H1 (cell line): ENCODE measurements around the gene CGAS. TPM values are rescaled to one million over a fixed set of nuclear protein-coding genes. Genes with fewer than 3 reads are reported as not detected.
"Not testable (repeated sequence)": the region's sequence is repeated elsewhere in the genome, so short reads cannot be mapped to it uniquely, and the experiment has no call there.

ENCODE experiments used
- CTCF ChIA-PET: fragments of 300-600 bp; sonication (Branson Sonifier 250); formaldehyde crosslinking; loops from one replicate; lab custom pipeline; 2021; ENCODE audit not compliant: partially characterized antibody; lab: Charles Lee
- POLR2A ChIA-PET: fragments of 300-600 bp; sonication (Branson Sonifier 250); formaldehyde crosslinking; loops from one replicate; lab custom pipeline; 2021; ENCODE audit warnings: inconsistent platforms; ENCODE audit not compliant: partially characterized antibody; lab: Charles Lee
- DNase-seq, 2 experiments: peaks; one replicate each; pipeline versions ENCODE4 v3.0.0 to v3.0.0-alpha.2; 2010 to 2022; ENCODE audit warnings: low spot score in 2 of 2, low read depth in 1 of 2, mixed read lengths in 1 of 2
- FAIRE-seq: peaks from 2 replicates; lab custom pipeline; 2011; peaks lifted over from hg19 to GRCh38; lab: Jason Lieb, UNC
- H2AFZ ChIP-seq: 2 replicates; pipeline ENCODE4 v1.8.1; 2012; ENCODE audit warnings: low read length, inconsistent platforms
- H2AK5ac ChIP-seq: 2 replicates; pipeline ENCODE4 v1.6.1; 2013; ENCODE audit warnings: low read depth, low read length
- H2BK120ac ChIP-seq: replicated peaks from 2 replicates; pipeline ENCODE3; 2013; ENCODE audit warnings: low read depth, low read length, inconsistent platforms
- H2BK12ac ChIP-seq: 2 replicates; pipeline ENCODE4 v1.6.1; 2013; ENCODE audit warnings: low read depth, low read length
- H2BK15ac ChIP-seq: 2 replicates; pipeline ENCODE4 v1.6.1; 2013; ENCODE audit warnings: low read length
- H2BK20ac ChIP-seq: 2 replicates; pipeline ENCODE4 v1.6.1; 2013; ENCODE audit warnings: low read length
- H2BK5ac ChIP-seq: 2 replicates; pipeline ENCODE4 v1.6.1; 2013; ENCODE audit warnings: low read depth, low read length
- H3K14ac ChIP-seq: 2 replicates; pipeline ENCODE4 v1.6.1; 2013; ENCODE audit warnings: inconsistent platforms; ENCODE audit not compliant: insufficient read length
- H3K18ac ChIP-seq: 2 replicates; pipeline ENCODE4 v1.6.1; 2013; ENCODE audit warnings: low read length; ENCODE audit errors: extremely low read depth
- H3K23ac ChIP-seq: 2 replicates; pipeline ENCODE4 v1.6.1; 2013; ENCODE audit warnings: inconsistent platforms; ENCODE audit not compliant: insufficient read length
- H3K23me2 ChIP-seq: 2 replicates; pipeline ENCODE4 v1.6.1; 2013; ENCODE audit warnings: low read depth, low read length
- H3K27ac ChIP-seq: 2 replicates; pipeline ENCODE4 v1.6.1; 2011; ENCODE audit warnings: low read depth, low read length, inconsistent platforms
- H3K27me3 ChIP-seq, 4 experiments: replicated peaks in 1 of 4; 1 replicate in 1 of 4; 2 replicates in 3 of 4; pipeline versions ENCODE4 v1.6.1 to v1.8.1; 2011 to 2013; ENCODE audit warnings: low read length in 3 of 4, mild to moderate bottlenecking in 3 of 4, inconsistent platforms in 2 of 4, mixed read lengths in 2 of 4, moderate library complexity in 1 of 4; ENCODE audit not compliant: control insufficient read depth in 3 of 4, insufficient read depth in 3 of 4; ENCODE audit errors: extremely low read depth in 1 of 4
- H3K36me3 ChIP-seq, 4 experiments: 2 replicates each; pipeline versions ENCODE4 v1.6.1 to v1.8.1; 2011 to 2013; ENCODE audit warnings: mild to moderate bottlenecking in 4 of 4, low read length in 3 of 4, moderate library complexity in 2 of 4, control low read depth in 1 of 4, inconsistent platforms in 1 of 4; ENCODE audit not compliant: insufficient read depth in 4 of 4, control insufficient read depth in 2 of 4
- H3K4ac ChIP-seq: replicated peaks from 2 replicates; pipeline ENCODE3; 2013; ENCODE audit warnings: low read length, low read depth, mixed read lengths, inconsistent platforms; ENCODE audit not compliant: insufficient read length
- H3K4me1 ChIP-seq, 4 experiments: replicated peaks in 1 of 4; 1 replicate in 1 of 4; 2 replicates in 3 of 4; pipeline versions ENCODE4 v1.6.1 to v1.8.1; 2011 to 2013; ENCODE audit warnings: low read length in 3 of 4, inconsistent platforms in 2 of 4, mixed read lengths in 1 of 4; ENCODE audit not compliant: insufficient read depth in 4 of 4, control insufficient read depth in 3 of 4
- H3K4me2 ChIP-seq, 2 experiments: 2 replicates each; pipeline versions ENCODE4 v1.6.1 to v1.8.1; 2011 to 2013; ENCODE audit warnings: low read depth in 2 of 2, low read length in 2 of 2, control low read depth in 1 of 2, inconsistent platforms in 1 of 2, mild to moderate bottlenecking in 1 of 2; ENCODE audit not compliant: insufficient read depth in 1 of 2
- H3K4me3 ChIP-seq, 4 experiments: fragments of 200-600, 300-600 bp in 1 of 4; sonication (generic), shearing (Covaris generic), sonication (Bioruptor Twin) in 1 of 4; 2 replicates each; pipeline versions ENCODE4 v1.5.1 to v1.8.1; 2011 to 2016; ENCODE audit warnings: low read length in 4 of 4, low read depth in 3 of 4, control low read depth in 2 of 4, inconsistent platforms in 2 of 4, mild to moderate bottlenecking in 2 of 4, mixed read lengths in 1 of 4, moderate library complexity in 1 of 4; ENCODE audit not compliant: insufficient read depth in 2 of 4; ENCODE audit errors: extremely low read depth in 1 of 4
- H3K56ac ChIP-seq: replicated peaks from 2 replicates; pipeline ENCODE3; 2013; ENCODE audit warnings: low read depth, mild to moderate bottlenecking, mixed read lengths, low read length, inconsistent platforms; ENCODE audit not compliant: insufficient read length
- H3K79me1 ChIP-seq: 2 replicates; pipeline ENCODE4 v1.6.1; 2013; ENCODE audit warnings: low read depth, low read length, control low read depth
- H3K79me2 ChIP-seq, 2 experiments: 2 replicates each; pipeline versions ENCODE4 v1.6.1 to v1.8.1; 2012 to 2013; ENCODE audit warnings: low read length in 2 of 2, mild to moderate bottlenecking in 2 of 2, inconsistent platforms in 1 of 2; ENCODE audit not compliant: insufficient read depth in 2 of 2, control insufficient read depth in 1 of 2
- H3K9ac ChIP-seq, 4 experiments: replicated peaks in 1 of 4; 1 replicate in 1 of 4; 2 replicates in 3 of 4; pipeline versions ENCODE4 v1.6.1 to v1.8.1; 2011 to 2013; ENCODE audit warnings: low read depth in 3 of 4, low read length in 3 of 4, control low read depth in 2 of 4, mild to moderate bottlenecking in 2 of 4, moderate library complexity in 2 of 4, inconsistent platforms in 1 of 4; ENCODE audit errors: extremely low read depth in 1 of 4
- H3K9me3 ChIP-seq, 2 experiments: 2 replicates each; pipeline versions ENCODE4 v1.6.1 to v1.8.1; 2012 to 2013; ENCODE audit warnings: mild to moderate bottlenecking in 2 of 2, moderate library complexity in 2 of 2, control low read depth in 1 of 2, inconsistent platforms in 1 of 2, low read depth in 1 of 2, low read length in 1 of 2, mixed read lengths in 1 of 2; ENCODE audit not compliant: insufficient read depth in 2 of 2
- H4K20me1 ChIP-seq, 2 experiments: replicated peaks in 1 of 2; 2 replicates each; pipeline versions ENCODE3 to v1.8.1; 2011 to 2013; ENCODE audit warnings: inconsistent platforms in 2 of 2, low read length in 2 of 2, mild to moderate bottlenecking in 1 of 2; ENCODE audit not compliant: insufficient read depth in 2 of 2, control insufficient read depth in 1 of 2
- H4K5ac ChIP-seq: 2 replicates; pipeline ENCODE4 v1.6.1; 2013; ENCODE audit warnings: low read length, low read depth, mixed read lengths, inconsistent platforms; ENCODE audit not compliant: insufficient read length
- H4K8ac ChIP-seq: 2 replicates; pipeline ENCODE4 v1.8.0; 2013; ENCODE audit warnings: mild to moderate bottlenecking, moderate library complexity, low read length, inconsistent platforms; ENCODE audit not compliant: insufficient read depth; ENCODE audit errors: extremely low read depth
- H4K91ac ChIP-seq: replicated peaks from 2 replicates; pipeline ENCODE3; 2013; ENCODE audit warnings: low read length, mixed read lengths, inconsistent platforms; ENCODE audit not compliant: insufficient read length
- WGBS, 2 experiments: shearing (Covaris generic) in 1 of 2; methylation state at CpG; one replicate each; pipeline versions ENCODE4 v1.1.6 to v1.1.7; 2013 to 2015; ENCODE audit warnings: low lambda C conversion rate in 2 of 2, mixed read lengths in 2 of 2, inconsistent platforms in 1 of 2, low coverage in 1 of 2, missing lambda C conversion rate in 1 of 2; ENCODE audit not compliant: insufficient replicate concordance in 2 of 2, insufficient coverage in 1 of 2, insufficient read length in 1 of 2; ENCODE audit errors: extremely low coverage in 1 of 2, missing lambda C conversion rate in 1 of 2; 5-methylcytosine and 5-hydroxymethylcytosine counted together
- polyA plus RNA-seq, 7 experiments: library from polyadenylated mRNA; depleted of rRNA in 3 of 7; stranded (reverse) in 5 of 7; unstranded in 2 of 7; fragments of >200 nt in 5 of 7; fragments of 200-250 nt in 2 of 7; gene quantifications; 1 replicate in 5 of 7; 2 replicates in 1 of 7; 4 replicates in 1 of 7; pipeline versions ENCODE4 v1.2.1 to v1.2.3, GENCODE V29; 2011 to 2013; ENCODE audit warnings: missing spikeins in 2 of 7, mixed read lengths in 2 of 7
- total RNA-seq: library from RNA; stranded (reverse); fragmentation: NEBNext Ultra II Directional; extraction: Animal tissue kit (Norgen Biotek cat#: 25700); gene quantifications from 2 replicates; pipeline ENCODE4 v1.2.1, GENCODE V29; 2021

Gene CGAS
- total and polyA plus RNA-seq, 2 of the 8 experiments (the other 6 are each of a cell fraction or from before 2014, with no cell fraction given) = 2.1 to 6.3 TPM

DNA sequence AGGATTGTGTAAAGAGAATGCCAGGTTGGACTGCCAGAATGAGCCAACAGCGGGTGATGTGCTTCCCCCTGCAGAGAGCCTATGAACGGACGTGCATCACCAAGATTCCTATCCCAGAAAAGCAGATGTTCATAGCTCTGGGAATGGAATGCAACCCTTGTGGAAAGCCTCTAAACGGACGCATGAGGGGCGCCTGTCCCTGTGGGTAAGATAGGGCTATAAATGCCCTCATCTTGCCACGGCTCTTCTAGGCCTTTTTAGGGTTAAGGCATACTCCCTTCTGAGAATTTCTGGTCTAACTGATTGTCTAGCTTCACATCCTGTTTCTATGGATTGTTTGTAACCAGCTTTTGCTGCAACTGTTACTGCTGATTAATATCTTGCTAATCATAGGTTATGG, 7.4 kb upstream of the CGAS start:
- not testable (repeated sequence) for H3K9me3 ChIP-seq, H3K27ac ChIP-seq

More for the DNA sequence above, 7.4 kb upstream of the CGAS start:
- H3K14ac ChIP-seq, H3K36me3 ChIP-seq, H4K8ac ChIP-seq, H2BK20ac ChIP-seq, H4K20me1 ChIP-seq, H3K27me3 ChIP-seq, H3K23ac ChIP-seq, H3K79me1 ChIP-seq, H3K4me3 ChIP-seq, POLR2A ChIA-PET, H3K23me2 ChIP-seq, H2BK5ac ChIP-seq, H3K4me2 ChIP-seq, DNase-seq, H2BK12ac ChIP-seq, H3K9ac ChIP-seq, H3K4me1 ChIP-seq, H2BK15ac ChIP-seq, H3K18ac ChIP-seq, H2BK120ac ChIP-seq, H2AK5ac ChIP-seq, FAIRE-seq, CTCF ChIA-PET, H3K4ac ChIP-seq, H4K91ac ChIP-seq, H3K56ac ChIP-seq, H4K5ac ChIP-seq, H2AFZ ChIP-seq: not testable (repeated sequence)
- 86% methylated on average over 7 of the region's 7 CpGs; no CpG with 5 or more reads in 1 of the 2 experiments for WGBS, 2 experiments
- H3K79me2 ChIP-seq = peaks cover 0 to 19% of the 10 kb centered on the region in 2 experiments; a peak in 2 of 4 replicates
